ENCODE measurements around the gene PSMB7. TPM values are rescaled to one million over a fixed set of nuclear protein-coding genes. Genes with fewer than 3 reads are reported as not detected.

Gene PSMB7
- polyA plus RNA-seq, 1 experiment, result 396 TPM

DNA sequence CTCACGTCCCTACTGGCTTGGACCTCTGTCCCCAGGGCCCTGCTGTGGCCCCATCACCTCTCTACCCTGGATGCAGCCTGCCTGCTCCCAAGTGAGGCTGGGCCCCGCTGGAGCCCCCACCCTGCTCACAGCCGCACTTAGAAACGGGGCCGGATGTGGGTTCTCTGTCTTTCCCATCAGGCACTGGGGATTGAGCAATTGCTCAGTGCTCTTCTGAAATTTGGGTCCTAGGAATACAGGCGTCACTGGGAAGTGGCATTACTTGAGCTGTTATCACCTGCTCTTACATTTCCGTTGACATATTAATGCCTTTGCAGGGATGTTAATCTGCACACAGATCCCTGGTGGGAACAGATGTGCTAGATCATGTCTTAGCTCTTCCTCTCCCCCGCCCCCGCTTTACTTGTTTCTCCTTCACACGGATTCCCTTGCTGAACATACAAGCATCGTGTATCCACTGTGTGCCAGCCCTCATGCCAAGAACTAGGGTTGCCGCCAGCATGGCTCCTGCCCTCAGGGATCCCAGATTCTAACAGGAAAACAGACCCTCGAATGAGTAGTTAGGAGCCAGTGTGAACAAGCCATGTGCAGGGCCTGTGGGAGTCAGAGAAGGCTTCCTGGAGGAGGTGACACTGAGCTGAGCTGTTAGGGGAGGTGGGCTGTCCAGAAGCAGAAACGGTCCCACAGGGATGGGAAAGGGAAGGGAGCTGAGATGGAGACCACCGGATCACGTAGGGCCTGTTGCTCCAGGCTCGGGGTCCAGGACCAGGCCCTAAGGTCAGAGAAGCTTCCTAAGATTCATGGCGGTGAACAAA, 92.4 kb downstream of the PSMB7 start:
- ChIA-PET CTCF (interaction anchor here (1.8 to 3.6 kb wide), 2 partner anchors 196 kb away, joined by 7 to 18 read pairs; no protein-coding TSS in a partner anchor), POLR2A (no interaction called here)
- no peak for TF ChIP-seq CTCF (IDR thresholded peaks at IDR 0.05; ENCODE audit: low read depth, low read length)
- H3K4me3 ChIP-seq (ENCODE audit: low read depth, low read length), result no peak overlapping the region
- peaks cover 3% of the 10 kb centered on the region; the same call in 1 of the 2 replicates for H3K9me3 ChIP-seq (ENCODE audit: control insufficient read depth, insufficient read depth, low read length)
- DNase-seq (ENCODE audit: low read depth, low spot score), result no peak
- H3K27me3 ChIP-seq (ENCODE audit: control insufficient read depth, insufficient read depth, low read length), result no peaks in the 10 kb centered on the region
- H3K27ac ChIP-seq (ENCODE audit: low read depth, low read length), result no peak overlapping the region

DNA sequence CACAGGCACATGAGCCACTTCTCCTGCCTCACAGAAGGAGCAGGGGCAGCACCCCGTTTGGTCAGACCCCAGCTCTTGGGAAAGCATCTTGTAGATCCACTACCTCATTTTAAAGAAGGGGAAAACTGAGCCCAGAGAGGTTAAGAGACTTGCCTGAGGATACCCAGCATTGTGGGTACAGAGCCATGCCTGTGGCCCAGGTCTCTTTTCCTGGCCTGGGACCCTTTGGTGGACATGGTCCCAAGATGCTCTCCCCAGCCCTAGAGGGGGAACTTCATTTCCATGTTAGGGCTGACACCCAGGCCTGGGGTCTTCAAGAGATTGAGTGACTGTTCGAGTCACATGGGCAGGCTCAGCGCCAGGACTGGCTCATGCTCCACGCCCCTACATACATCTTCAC, 93.3 kb downstream of the PSMB7 start:
- H3K4me3 ChIP-seq (ENCODE audit: low read depth, low read length), result no peak overlapping the region
- POLR2A ChIA-PET, result no interaction called here
- no peaks in the 10 kb centered on the region for H3K27me3 ChIP-seq (ENCODE audit: control insufficient read depth, insufficient read depth, low read length)
- H3K27ac ChIP-seq (ENCODE audit: low read depth, low read length), result no peak overlapping the region
- TF ChIP-seq CTCF (IDR thresholded peaks at IDR 0.05; ENCODE audit: low read depth, low read length), result no peak
- peaks cover 3% of the 10 kb centered on the region; the same call in 1 of the 2 replicates for H3K9me3 ChIP-seq (ENCODE audit: control insufficient read depth, insufficient read depth, low read length)
- DNase-seq (ENCODE audit: low read depth, low spot score), result no peak
- CTCF ChIA-PET, result interaction anchor here (0.7 to 3.6 kb wide), 4 partner anchors 11 to 201 kb away, joined by 3 to 18 read pairs (median 4); no protein-coding TSS in a partner anchor

GRCh38 chr9:124321416-124321815, 93.8 kb downstream of the PSMB7 start:
- no peak for DNase-seq (ENCODE audit: low read depth, low spot score)
- Histone ChIP-seq H3K27me3 (ENCODE audit: control insufficient read depth, insufficient read depth, low read length) (no peaks in the 10 kb centered on the region), H3K27ac (ENCODE audit: low read depth, low read length) (no peak overlapping the region), H3K4me3 (ENCODE audit: low read depth, low read length) (no peak overlapping the region), H3K9me3 (ENCODE audit: control insufficient read depth, insufficient read depth, low read length) (peaks cover 3% of the 10 kb centered on the region; the same call in 1 of the 2 replicates)
- TF ChIP-seq CTCF (IDR thresholded peaks at IDR 0.05; ENCODE audit: low read depth, low read length), result no peak
- ChIA-PET CTCF (interaction anchor here (0.6 to 3.6 kb wide), 9 partner anchors 8 to 682 kb away, joined by 3 to 18 read pairs (median 3); no protein-coding TSS in a partner anchor), POLR2A (no interaction called here)

DNA sequence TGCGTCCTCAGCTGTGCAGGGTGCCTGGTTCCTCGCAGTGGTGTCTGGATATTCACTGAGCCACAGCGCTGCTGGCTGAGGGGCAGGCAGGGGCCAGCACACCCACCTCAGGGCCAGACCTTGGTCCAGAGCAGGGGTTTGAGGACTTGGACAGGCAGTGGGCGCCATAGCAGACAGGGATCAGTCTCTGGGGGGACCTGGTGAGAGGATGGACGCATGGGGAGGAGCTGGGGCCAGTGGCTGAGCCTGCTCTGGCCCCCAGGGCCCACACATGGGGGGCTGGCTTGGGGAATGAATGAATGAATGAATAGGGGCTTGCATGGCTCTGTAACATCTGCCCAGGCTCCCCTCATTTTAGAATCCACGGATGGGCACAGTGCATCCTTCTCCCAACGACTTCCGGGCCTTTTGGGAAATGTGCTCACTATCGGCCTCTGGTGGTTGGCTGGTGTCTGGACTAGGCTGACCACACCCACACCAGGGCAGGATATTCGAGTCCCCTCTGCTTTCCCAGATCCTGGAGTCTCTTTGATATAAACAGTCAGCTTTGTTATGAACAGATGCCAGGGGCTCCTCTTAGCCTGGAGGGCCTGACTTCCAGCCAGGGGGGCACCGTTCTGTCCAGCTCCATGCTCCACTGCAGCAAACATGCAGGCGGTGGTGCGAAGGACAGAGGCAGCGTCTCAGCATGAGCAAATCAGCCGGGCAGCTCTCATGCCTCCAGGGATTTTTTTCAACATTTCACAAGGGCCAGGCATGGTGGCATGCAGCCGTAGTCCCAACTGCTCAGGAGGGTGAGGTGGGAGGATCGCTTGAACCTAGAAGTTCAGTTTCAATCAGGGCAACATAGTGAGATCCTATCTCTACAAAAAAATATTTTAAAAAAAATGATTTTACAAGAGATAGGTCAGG, 94.9 kb downstream of the PSMB7 start:
- ChIA-PET CTCF (interaction anchor here (0.6 to 3.6 kb wide), 15 partner anchors 9 to 820 kb away, joined by 3 to 18 read pairs (median 3); no protein-coding TSS in a partner anchor), POLR2A (no interaction called here)
- Histone ChIP-seq H3K27me3 (ENCODE audit: control insufficient read depth, insufficient read depth, low read length) (no peaks in the 10 kb centered on the region), H3K27ac (ENCODE audit: low read depth, low read length) (peak overlapping the region; percentile 39), H3K9me3 (ENCODE audit: control insufficient read depth, insufficient read depth, low read length) (peaks cover 3% of the 10 kb centered on the region; the same call in 1 of the 2 replicates), H3K4me3 (ENCODE audit: low read depth, low read length) (no peak overlapping the region)
- DNase-seq (ENCODE audit: low read depth, low spot score), result peak; percentile 29
- TF ChIP-seq CTCF (IDR thresholded peaks at IDR 0.05; ENCODE audit: low read depth, low read length), result peak; percentile 94

Data from AG04450 (cell line).